Measurements from ENCODE around the gene FBRS. TPM values are rescaled to one million over a fixed set of nuclear protein-coding genes. Genes with fewer than 3 reads are reported as not detected.

Gene FBRS
- polyA plus RNA-seq, 2 of the 4 experiments (the other 2 are of a cell fraction): 5.9 to 33.3 TPM

GRCh38 chr16:30622455-30623032, 35.7 kb upstream of the FBRS start:
- Histone ChIP-seq H3K4me2 (no peak overlapping the region), H3K4me1 (no peaks in the 10 kb centered on the region), H3K9me3 (no peaks in the 10 kb centered on the region), H3K27ac (no peak overlapping the region), H3K4me3 (no peak overlapping the region)
- DNase-seq (ENCODE audit: low read depth in 1 of 2, low spot score in 1 of 2) (no peak), ATAC-seq (no peak), FAIRE-seq (no peak)
- TF ChIP-seq HMGXB4 (CRISPR knock-in tag; IDR thresholded peaks at IDR 0.05; ENCODE audit: borderline replicate concordance) (no peak), PHF8 (IDR thresholded peaks at IDR 0.05; ENCODE audit: borderline replicate concordance, low read depth) (no peak), EHF (CRISPR knock-in tag; IDR thresholded peaks at IDR 0.05) (no peak), RFX5 (IDR thresholded peaks at IDR 0.05) (no peak), TFCP2L1 (CRISPR knock-in tag; IDR thresholded peaks at IDR 0.05) (no peak), FOXS1 (CRISPR knock-in tag; IDR thresholded peaks at IDR 0.05) (no peak), ELK1 (IDR thresholded peaks at IDR 0.05; ENCODE audit: low read depth, low read length) (no peak), JUNB (IDR thresholded peaks at IDR 0.05) (no peak), KDM1A (IDR thresholded peaks at IDR 0.05; ENCODE audit: low read depth) (no peak), EHMT2 (IDR thresholded peaks at IDR 0.05; ENCODE audit: low read depth) (no peak), BHLHE40 (IDR thresholded peaks at IDR 0.05; ENCODE audit: low read depth, low read length) (no peak), CTCF (IDR thresholded peaks at IDR 0.05) (no peak), HEYL (CRISPR knock-in tag; IDR thresholded peaks at IDR 0.05) (no peak), MYC (IDR thresholded peaks at IDR 0.05; ENCODE audit: borderline replicate concordance, low read length) (no peak), KDM5A (IDR thresholded peaks at IDR 0.05) (no peak), POLR2AphosphoS2 (conservative IDR thresholded peaks at IDR 0.05; ENCODE audit: low read length) (no peak), CBX2 (IDR thresholded peaks at IDR 0.05; ENCODE audit: borderline replicate concordance, low read depth) (no peak)
- TF ChIP-seq, protein P1, sequence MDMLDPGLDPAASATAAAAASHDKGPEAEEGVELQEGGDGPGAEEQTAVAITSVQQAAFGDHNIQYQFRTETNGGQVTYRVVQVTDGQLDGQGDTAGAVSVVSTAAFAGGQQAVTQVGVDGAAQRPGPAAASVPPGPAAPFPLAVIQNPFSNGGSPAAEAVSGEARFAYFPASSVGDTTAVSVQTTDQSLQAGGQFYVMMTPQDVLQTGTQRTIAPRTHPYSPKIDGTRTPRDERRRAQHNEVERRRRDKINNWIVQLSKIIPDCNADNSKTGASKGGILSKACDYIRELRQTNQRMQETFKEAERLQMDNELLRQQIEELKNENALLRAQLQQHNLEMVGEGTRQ (IDR thresholded peaks at IDR 0.05): no peak
- WGBS (ENCODE audit: missing lambda C conversion rate): 59% methylated on average over 10 of the region's 10 CpGs
- ChIA-PET CTCF (interaction anchor here (1.9 to 5.6 kb wide), 4 partner anchors 9 to 192 kb away, joined by 4 to 20 read pairs (median 12); partner anchors contain the start of gene DCTPP1), POLR2A (no interaction called here)

GRCh38 chr16:30623536-30624283, 34.5 kb upstream of the FBRS start:
- no peaks in the 10 kb centered on the region for H3K4me1 ChIP-seq
- no peak overlapping the region for H3K4me2 ChIP-seq
- no peak overlapping the region for H3K4me3 ChIP-seq
- DNase-seq (ENCODE audit: low read depth in 1 of 2, low spot score in 1 of 2) (no peak), FAIRE-seq (no peak), ATAC-seq (0 out of 6 replicates have a peak, but pooled peaks of 1 of the 2 experiments have one; percentile 30)
- H3K9me3 ChIP-seq: no peaks in the 10 kb centered on the region
- ChIA-PET CTCF (interaction anchor here (1.0 to 1.9 kb wide), 4 partner anchors 8 to 66 kb away, joined by 3 to 11 read pairs (median 4); no protein-coding TSS in a partner anchor), POLR2A (interaction anchor here (0.6 kb wide), 1 partner anchor 11 kb away, joined by 6 read pairs; no protein-coding TSS in a partner anchor)
- H3K27ac ChIP-seq: no peak overlapping the region
- 72% methylated on average over 11 of the region's 11 CpGs for WGBS (ENCODE audit: missing lambda C conversion rate)
- TF ChIP-seq KDM5A (IDR thresholded peaks at IDR 0.05): no peak
- TF ChIP-seq BHLHE40 (IDR thresholded peaks at IDR 0.05; ENCODE audit: low read depth, low read length): no peak
- no peak for TF ChIP-seq POLR2AphosphoS2 (conservative IDR thresholded peaks at IDR 0.05; ENCODE audit: low read length)
- TF ChIP-seq CBX2 (IDR thresholded peaks at IDR 0.05; ENCODE audit: borderline replicate concordance, low read depth): no peak
- no peak for TF ChIP-seq MYC (IDR thresholded peaks at IDR 0.05; ENCODE audit: borderline replicate concordance, low read length)
- no peak for TF ChIP-seq ELK1 (IDR thresholded peaks at IDR 0.05; ENCODE audit: low read depth, low read length)
- no peak for TF ChIP-seq REST (IDR thresholded peaks at IDR 0.05)
- no peak for TF ChIP-seq HES2 (IDR thresholded peaks at IDR 0.05)
- TF ChIP-seq POLR2A (IDR thresholded peaks at IDR 0.05; ENCODE audit: low read length): no peak
- no peak for TF ChIP-seq PHF8 (IDR thresholded peaks at IDR 0.05; ENCODE audit: borderline replicate concordance, low read depth)
- TF ChIP-seq FOXS1 (CRISPR knock-in tag; IDR thresholded peaks at IDR 0.05): no peak

Data from A549 (cell line).